ENCODE measurements around the gene CHD6. TPM values are rescaled to one million over a fixed set of nuclear protein-coding genes. Genes with fewer than 3 reads are reported as not detected.

Gene CHD6
- total and polyA plus RNA-seq, 2 of the 13 experiments (the other 11 are each of a cell fraction or from before 2014, with no cell fraction given) = 14.4 to 52.0 TPM

DNA sequence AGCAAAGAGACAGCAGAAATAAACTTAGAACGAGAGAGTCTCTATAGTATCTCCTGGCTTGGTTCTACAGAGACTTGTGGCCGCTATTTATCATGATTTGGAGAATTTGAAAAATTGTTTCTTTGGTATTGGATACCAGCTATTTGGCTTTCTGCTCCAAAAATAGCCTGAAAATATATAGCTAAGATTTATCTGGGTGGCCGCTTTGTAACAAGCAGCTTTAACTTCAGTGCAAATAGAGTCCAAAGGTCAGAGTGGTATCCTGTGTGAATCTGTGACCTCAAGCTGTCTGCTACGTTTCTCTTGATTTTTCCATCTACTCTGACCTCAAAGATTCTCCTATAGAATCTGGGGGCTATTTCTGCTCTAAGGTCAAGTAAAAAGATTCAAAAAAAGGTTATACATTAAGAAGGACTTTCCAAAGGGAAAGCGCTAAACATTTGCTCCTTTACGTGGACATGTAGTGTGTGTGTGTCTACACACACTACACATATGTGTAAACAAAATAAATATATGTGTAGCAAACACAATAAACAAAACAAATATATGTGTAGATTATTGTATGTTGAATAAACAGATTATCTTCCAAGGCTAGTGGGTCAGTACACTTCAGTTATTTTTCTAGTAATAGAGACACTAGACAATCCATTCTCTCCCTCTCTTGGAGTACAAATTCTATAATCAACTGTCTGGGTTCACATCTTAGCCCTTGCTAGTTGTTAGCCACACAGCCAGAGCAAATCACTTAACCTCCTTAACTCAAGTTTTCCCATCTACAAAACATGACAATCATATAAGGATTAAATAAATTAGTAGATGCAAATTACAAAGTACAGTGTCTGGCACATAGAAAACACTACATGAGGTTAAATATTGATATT is 40.8 kb downstream of the CHD6 start:
- ChIA-PET CTCF (ENCODE audit: low intra/inter-chr PET ratio, low total read pairs) (no interaction called here), POLR2A (interaction anchor here (0.8 to 1.1 kb wide), 4 partner anchors 9 to 43 kb away, joined by 3 to 10 read pairs (median 3); partner anchors contain the start of gene CHD6)
- Histone ChIP-seq H3K9me3 (ENCODE audit: low read length) (peaks cover 10% of the 10 kb centered on the region), H3K9ac (ENCODE audit: insufficient read depth, low read depth, low read length) (peak overlapping the region; percentile 56), H3K4me3 (replicated peaks in 1 of 3; ENCODE audit: insufficient read depth in 1 of 3, low read depth in 2 of 3, low read length in 3 of 3) (peak overlapping the region; percentile 19 to 32 (median 32); a peak in 5 of 6 replicates), H3K4me2 (ENCODE audit: low read depth, low read length) (peak overlapping the region; percentile 66), H4K20me1 (ENCODE audit: insufficient read depth, low read length) (peaks cover 33% of the 10 kb centered on the region), H3K27me3 (ENCODE audit: control insufficient read depth in 1 of 2, insufficient read depth in 2 of 2, low read length in 2 of 2) (no peaks in the 10 kb centered on the region), H2AFZ (ENCODE audit: low read length) (no peak overlapping the region), H3K4me1 (ENCODE audit: insufficient read depth, low read length) (peaks cover 73% of the 10 kb centered on the region), H3K27ac (ENCODE audit: extremely low read length, insufficient read depth, low read length) (peak overlapping the region; percentile 56), H3K36me3 (replicated peaks in 1 of 2; ENCODE audit: control insufficient read depth in 1 of 2, insufficient read depth in 2 of 2, low read length in 2 of 2) (no peaks in the 10 kb centered on the region), H3K79me2 (ENCODE audit: insufficient read depth, low read length) (peaks cover 93% of the 10 kb centered on the region)
- no peak for FAIRE-seq
- peak; percentile 93 for DNase-seq (ENCODE audit: low spot score)
- BruUV-seq (replicated peaks) = no TSS peak
- in situ Hi-C loops (cut with HindIII; ENCODE audit: extremely low pct_ligation_motif_present, low pct_unique_long_range_greater_than_20kb) = no loop called here
- peak; percentile 91 for ATAC-seq
- 9% methylated on average over 6 of the region's 6 CpGs for WGBS (ENCODE audit: low lambda C conversion rate)
- intact Hi-C loops (cut with micrococcal nuclease; ENCODE audit: unreplicated experiment) = loop anchor here (1.0 to 5.0 kb wide), 2 partner anchors 38 to 40 kb away; partner anchors contain the start of gene CHD6
- TF ChIP-seq KMT2A (CRISPR knock-in tag; IDR thresholded peaks at IDR 0.05) = peak; percentile 72; the same call in 1 of the 2 replicates
- peak; percentile 60; the same call in 1 of the 2 replicates for TF ChIP-seq ZNF335 (CRISPR knock-in tag; IDR thresholded peaks at IDR 0.05)
- no peak for TF ChIP-seq CHD2 (IDR thresholded peaks at IDR 0.05; ENCODE audit: low read depth, low read length)
- TF ChIP-seq AGO1 (IDR thresholded peaks at IDR 0.05; ENCODE audit: low read depth, low read length, poor library complexity, severe bottlenecking) = no peak
- TF ChIP-seq PAX8 (CRISPR knock-in tag; IDR thresholded peaks at IDR 0.05; ENCODE audit: borderline replicate concordance) = no peak
- peak; percentile 80 for TF ChIP-seq NR2F6 (IDR thresholded peaks at IDR 0.05)
- TF ChIP-seq NR2F6 (CRISPR knock-in tag; IDR thresholded peaks at IDR 0.05) = peak; percentile 81
- peak; percentile 50 for TF ChIP-seq KDM6A (CRISPR knock-in tag; IDR thresholded peaks at IDR 0.05; ENCODE audit: low read depth)
- 0 out of 2 replicates have a peak, but pooled peaks have one; percentile 32 for TF ChIP-seq KMT2B (CRISPR knock-in tag; IDR thresholded peaks at IDR 0.05)
- peak; percentile 82; the same call in 1 of the 2 replicates for TF ChIP-seq ZNF644 (CRISPR knock-in tag; IDR thresholded peaks at IDR 0.05; ENCODE audit: low read depth)
- 0 out of 2 replicates have a peak, but pooled peaks have one; percentile 18 for TF ChIP-seq ZKSCAN8 (CRISPR knock-in tag; IDR thresholded peaks at IDR 0.05; ENCODE audit: borderline replicate concordance)
- no peak for TF ChIP-seq ZNF749 (CRISPR knock-in tag; IDR thresholded peaks at IDR 0.05; ENCODE audit: borderline replicate concordance)
- TF ChIP-seq ZNF367 (CRISPR knock-in tag; IDR thresholded peaks at IDR 0.05; ENCODE audit: borderline replicate concordance) = no peak
- no peak for TF ChIP-seq NCOA1 (CRISPR knock-in tag; IDR thresholded peaks at IDR 0.05)
- TF ChIP-seq THAP11 (CRISPR knock-in tag; IDR thresholded peaks at IDR 0.05) = 0 out of 2 replicates have a peak, but pooled peaks have one; percentile 51
- peak; percentile 85; the same call in 1 of the 2 replicates for TF ChIP-seq KDM3A (CRISPR knock-in tag; IDR thresholded peaks at IDR 0.05; ENCODE audit: low read depth)
- no peak for TF ChIP-seq ZNF839 (CRISPR knock-in tag; IDR thresholded peaks at IDR 0.05; ENCODE audit: borderline replicate concordance)
- TF ChIP-seq GPN1 (CRISPR knock-in tag; IDR thresholded peaks at IDR 0.05; ENCODE audit: borderline replicate concordance) = no peak
- TF ChIP-seq FOXO1 (CRISPR knock-in tag; IDR thresholded peaks at IDR 0.05) = peak; percentile 32; the same call in 1 of the 2 replicates
- TF ChIP-seq, protein P1, sequence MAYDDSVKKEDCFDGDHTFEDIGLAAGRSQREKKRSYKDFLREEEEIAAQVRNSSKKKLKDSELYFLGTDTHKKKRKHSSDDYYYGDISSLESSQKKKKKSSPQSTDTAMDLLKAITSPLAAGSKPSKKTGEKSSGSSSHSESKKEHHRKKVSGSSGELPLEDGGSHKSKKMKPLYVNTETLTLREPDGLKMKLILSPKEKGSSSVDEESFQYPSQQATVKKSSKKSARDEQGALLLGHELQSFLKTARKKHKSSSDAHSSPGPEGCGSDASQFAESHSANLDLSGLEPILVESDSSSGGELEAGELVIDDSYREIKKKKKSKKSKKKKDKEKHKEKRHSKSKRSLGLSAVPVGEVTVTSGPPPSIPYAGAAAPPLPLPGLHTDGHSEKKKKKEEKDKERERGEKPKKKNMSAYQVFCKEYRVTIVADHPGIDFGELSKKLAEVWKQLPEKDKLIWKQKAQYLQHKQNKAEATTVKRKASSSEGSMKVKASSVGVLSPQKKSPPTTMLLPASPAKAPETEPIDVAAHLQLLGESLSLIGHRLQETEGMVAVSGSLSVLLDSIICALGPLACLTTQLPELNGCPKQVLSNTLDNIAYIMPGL (CRISPR knock-in tag; IDR thresholded peaks at IDR 0.05; ENCODE audit: borderline replicate concordance in 1 of 2, low read depth in 1 of 2) = peak; percentile 17 to 38; a peak in 1 of 4 replicates
- 0 out of 2 replicates have a peak, but pooled peaks have one; percentile 42 for TF ChIP-seq ZNF337 (CRISPR knock-in tag; IDR thresholded peaks at IDR 0.05; ENCODE audit: borderline replicate concordance, low read depth)

Data from HepG2 (cell line).